Activated naive CD8-positive, alpha-beta T cell treated with anti-CD3 and anti-CD28 coated beads, Interleukin-2, amount 10 ng/mL, durations not matched to agents 7 days and 5 days (primary cell): ENCODE results near the gene RB1. TPM values are rescaled to one million over a fixed set of nuclear protein-coding genes. Genes with fewer than 3 reads are reported as not detected.
"Not testable (repeated sequence)": the region's sequence is repeated elsewhere in the genome, so short reads cannot be mapped to it uniquely, and the experiment has no call there.

Experiments used
- ATAC-seq: fragments of 150-1000 bp; cut with Tn5 transposase; one replicate; pipeline ENCODE4 v1.10.0; 2021; ENCODE audit warnings: low read depth, moderate library complexity
- POLR2A ChIA-PET: fragments of 350-600 bp; sonication (Branson Sonifier 250); formaldehyde crosslinking; loops from one replicate; lab custom pipeline; 2021; ENCODE audit warnings: antibody characterized with exemption; lab: Charles Lee
- DNase-seq: peaks from one replicate; pipeline ENCODE4 v3.0.0; 2021
- H3K27ac Mint-ChIP-seq: one replicate; pipeline ENCODE4 v1.8.0; 2022; ENCODE audit warnings: mild to moderate bottlenecking, mixed read lengths
- H3K27me3 Mint-ChIP-seq: one replicate; pipeline ENCODE4 v1.8.0; 2022; ENCODE audit warnings: mild to moderate bottlenecking, moderate library complexity, mixed read lengths
- H3K36me3 Mint-ChIP-seq: one replicate; pipeline ENCODE4 v1.8.0; 2021; ENCODE audit warnings: mild to moderate bottlenecking, mixed read lengths
- H3K4me1 Mint-ChIP-seq: one replicate; pipeline ENCODE4 v1.8.0; 2021; ENCODE audit warnings: mixed read lengths
- H3K4me3 Mint-ChIP-seq: one replicate; pipeline ENCODE4 v1.8.0; 2022; ENCODE audit warnings: mild to moderate bottlenecking, moderate library complexity, mixed read lengths
- H3K9me3 Mint-ChIP-seq: one replicate; pipeline ENCODE4 v1.8.0; 2021; ENCODE audit warnings: mixed read lengths
- total RNA-seq, 2 experiments: library from RNA; stranded (reverse); gene quantifications; one replicate each; pipeline ENCODE4 v1.2.3, GENCODE V29; 2021

Gene RB1
- total RNA-seq, 2 experiments from 2014 or later: 40.6 to 42.4 TPM

GRCh38 chr13:48431987-48432615, 128.6 kb downstream of the RB1 start:
- POLR2A ChIA-PET: no interaction called here
- H3K4me1 Mint-ChIP-seq: peaks cover 31% of the 10 kb centered on the region
- H3K4me3 Mint-ChIP-seq: no peak overlapping the region
- peaks cover 34% of the 10 kb centered on the region for H3K36me3 Mint-ChIP-seq
- H3K9me3 Mint-ChIP-seq: peaks cover 3% of the 10 kb centered on the region
- ATAC-seq (no peak), DNase-seq (no peak)
- no peak overlapping the region for H3K27ac Mint-ChIP-seq
- H3K27me3 Mint-ChIP-seq: no peaks in the 10 kb centered on the region

GRCh38 chr13:48434200-48434599, 130.6 kb downstream of the RB1 start:
- POLR2A ChIA-PET: no interaction called here
- peaks cover 3% of the 10 kb centered on the region for H3K9me3 Mint-ChIP-seq
- H3K4me1 Mint-ChIP-seq: peaks cover 27% of the 10 kb centered on the region
- H3K27ac Mint-ChIP-seq: no peak overlapping the region
- no peak overlapping the region for H3K4me3 Mint-ChIP-seq
- no peaks in the 10 kb centered on the region for H3K27me3 Mint-ChIP-seq
- no peak for ATAC-seq
- DNase-seq: no peak
- peaks cover 33% of the 10 kb centered on the region for H3K36me3 Mint-ChIP-seq

- peaks cover 3% of the 10 kb centered on the region for H3K9me3 Mint-ChIP-seq
- H3K4me3 Mint-ChIP-seq: no peak overlapping the region
- H3K27me3 Mint-ChIP-seq: no peaks in the 10 kb centered on the region
- no peak overlapping the region for H3K27ac Mint-ChIP-seq
- H3K36me3 Mint-ChIP-seq: peaks cover 40% of the 10 kb centered on the region
- no peak for DNase-seq
- ATAC-seq: no peak
- H3K4me1 Mint-ChIP-seq: peaks cover 17% of the 10 kb centered on the region
- POLR2A ChIA-PET: no interaction called here
Measured at GRCh38 chr13:48436661-48437288, 133.2 kb downstream of the RB1 start.

GRCh38 chr13:48437371-48437770, 133.8 kb downstream of the RB1 start:
- no peaks in the 10 kb centered on the region for H3K27me3 Mint-ChIP-seq
- H3K4me3 Mint-ChIP-seq: no peak overlapping the region
- POLR2A ChIA-PET: no interaction called here
- ATAC-seq (no peak), DNase-seq (no peak)
- peaks cover 37% of the 10 kb centered on the region for H3K36me3 Mint-ChIP-seq
- peaks cover 13% of the 10 kb centered on the region for H3K4me1 Mint-ChIP-seq
- H3K27ac Mint-ChIP-seq: no peak overlapping the region
- peaks cover 3% of the 10 kb centered on the region for H3K9me3 Mint-ChIP-seq

GRCh38 chr13:48443442-48444208, 140.1 kb downstream of the RB1 start:
- peaks cover 28% of the 10 kb centered on the region for H3K36me3 Mint-ChIP-seq
- no peaks in the 10 kb centered on the region for H3K9me3 Mint-ChIP-seq
- ATAC-seq: peak; percentile 53
- peaks cover 17% of the 10 kb centered on the region for H3K4me1 Mint-ChIP-seq
- peak overlapping the region; percentile 58 for H3K27ac Mint-ChIP-seq
- H3K4me3 Mint-ChIP-seq: peak overlapping the region; percentile 31
- POLR2A ChIA-PET: interaction anchor here (0.6 to 1.5 kb wide), 4 partner anchors 31 to 89 kb away, joined by 3 to 4 read pairs (median 4); partner anchors contain the start of gene RCBTB2
- no peak for DNase-seq
- H3K27me3 Mint-ChIP-seq: no peaks in the 10 kb centered on the region

GRCh38 chr13:48446464-48446863, 142.9 kb downstream of the RB1 start:
- Mint-ChIP-seq H3K4me3 (no peak overlapping the region), H3K27ac (no peak overlapping the region), H3K27me3 (no peaks in the 10 kb centered on the region), H3K9me3 (peaks cover 14% of the 10 kb centered on the region), H3K36me3 (peaks cover 35% of the 10 kb centered on the region), H3K4me1 (peaks cover 36% of the 10 kb centered on the region)
- no peak for DNase-seq
- POLR2A ChIA-PET: no interaction called here
- ATAC-seq: no peak

- POLR2A ChIA-PET: interaction anchor here (1.3 kb wide), 1 partner anchor 84 kb away, joined by 5 read pairs; the partner anchor contains the start of gene RCBTB2
- H3K4me3 Mint-ChIP-seq: peak overlapping the region; percentile 72
Measured at GRCh38 chr13:48448285-48448958, 144.9 kb downstream of the RB1 start.

GRCh38 chr13:48448959-48449614, 145.5 kb downstream of the RB1 start:
- POLR2A ChIA-PET: interaction anchor here (1.3 to 1.6 kb wide), 2 partner anchors 83 to 134 kb away, joined by 3 to 5 read pairs; partner anchors contain the start of gene RCBTB2
- Mint-ChIP-seq H3K27ac (peak overlapping the region; percentile 72), H3K27me3 (no peaks in the 10 kb centered on the region), H3K4me1 (peaks cover 42% of the 10 kb centered on the region), H3K9me3 (peaks cover 28% of the 10 kb centered on the region), H3K36me3 (peaks cover 55% of the 10 kb centered on the region), H3K4me3 (peak overlapping the region; percentile 72)
- DNase-seq: no peak
- ATAC-seq: peak; percentile 71

More at GRCh38 chr13:48448285-48448958, 144.9 kb downstream of the RB1 start:
- DNase-seq: no peak
- H3K27ac Mint-ChIP-seq: peak overlapping the region; percentile 70
- peaks cover 50% of the 10 kb centered on the region for H3K36me3 Mint-ChIP-seq
- no peaks in the 10 kb centered on the region for H3K27me3 Mint-ChIP-seq
- H3K4me1 Mint-ChIP-seq: peaks cover 47% of the 10 kb centered on the region
- ATAC-seq: no peak
- peaks cover 26% of the 10 kb centered on the region for H3K9me3 Mint-ChIP-seq

GRCh38 chr13:48449656-48450055, 146.1 kb downstream of the RB1 start:
- DNase-seq (no peak), ATAC-seq (no peak)
- H3K27ac Mint-ChIP-seq: peak overlapping the region; percentile 72
- peaks cover 54% of the 10 kb centered on the region for H3K36me3 Mint-ChIP-seq
- peak overlapping the region; percentile 72 for H3K4me3 Mint-ChIP-seq
- POLR2A ChIA-PET: interaction anchor here (1.6 kb wide), 1 partner anchor 133 kb away, joined by 3 read pairs; no protein-coding TSS in a partner anchor
- H3K27me3 Mint-ChIP-seq: no peaks in the 10 kb centered on the region
- H3K4me1 Mint-ChIP-seq: peaks cover 41% of the 10 kb centered on the region
- peaks cover 32% of the 10 kb centered on the region for H3K9me3 Mint-ChIP-seq

- Mint-ChIP-seq H3K4me1 (peaks cover 42% of the 10 kb centered on the region), H3K27ac (peak overlapping the region; percentile 27), H3K36me3 (peaks cover 61% of the 10 kb centered on the region), H3K9me3 (peaks cover 33% of the 10 kb centered on the region)
- H3K4me3 Mint-ChIP-seq, POLR2A ChIA-PET, DNase-seq, H3K27me3 Mint-ChIP-seq, ATAC-seq: not testable (repeated sequence)
Measured at GRCh38 chr13:48451196-48451595, 147.6 kb downstream of the RB1 start.

GRCh38 chr13:48456546-48456945, 153.0 kb downstream of the RB1 start:
- Mint-ChIP-seq H3K4me1 (peaks cover 15% of the 10 kb centered on the region), H3K9me3 (peaks cover 19% of the 10 kb centered on the region), H3K36me3 (peaks cover 72% of the 10 kb centered on the region), H3K27ac (no peak overlapping the region), H3K27me3 (no peaks in the 10 kb centered on the region), H3K4me3 (no peak overlapping the region)
- ATAC-seq (no peak), DNase-seq (no peak)
- POLR2A ChIA-PET: no interaction called here

GRCh38 chr13:48457578-48458242, 154.2 kb downstream of the RB1 start:
- Mint-ChIP-seq H3K27ac (no peak overlapping the region), H3K27me3 (no peaks in the 10 kb centered on the region), H3K4me1 (peaks cover 8% of the 10 kb centered on the region), H3K4me3 (no peak overlapping the region), H3K36me3 (peaks cover 69% of the 10 kb centered on the region), H3K9me3 (peaks cover 12% of the 10 kb centered on the region)
- no peak for DNase-seq
- POLR2A ChIA-PET: no interaction called here
- no peak for ATAC-seq
